Iris pigment epithelial cell (primary cell): Measurements from ENCODE around the gene SHE.
A peak's percentile ranks its signal among the peaks of the same experiment; 100 is the strongest.

Experiments used
- DNase-seq: peaks from one replicate; pipeline ENCODE4 v3.0.0-alpha.2; 2011; ENCODE audit warnings: low read depth

The SHE gene

GRCh38 chr1:154446789-154447188 lies 55.4 kb downstream of the SHE start:
- no peak for DNase-seq

- DNase-seq, result peak; percentile 79
Measured at GRCh38 chr1:154446292-154446691, 55.9 kb downstream of the SHE start.

- peak; percentile 67 for DNase-seq
Measured at GRCh38 chr1:154445040-154445472, 57.2 kb downstream of the SHE start.

- DNase-seq, result no peak
Measured at GRCh38 chr1:154443274-154444013, 58.8 kb downstream of the SHE start.

- DNase-seq, result no peak
Measured at GRCh38 chr1:154442006-154442740, 60.0 kb downstream of the SHE start.

GRCh38 chr1:154441241-154441888 lies 60.8 kb downstream of the SHE start:
- DNase-seq, result no peak

- DNase-seq, result no peak
Measured at GRCh38 chr1:154440036-154440804, 62.0 kb downstream of the SHE start.

- DNase-seq, result no peak
Measured at GRCh38 chr1:154436433-154436832, 65.8 kb downstream of the SHE start.

- no peak for DNase-seq
Measured at GRCh38 chr1:154435599-154436200, 66.5 kb downstream of the SHE start.

GRCh38 chr1:154434346-154435085 lies 67.7 kb downstream of the SHE start:
- DNase-seq, result no peak

GRCh38 chr1:154433161-154433764 lies 68.9 kb downstream of the SHE start:
- no peak for DNase-seq

GRCh38 chr1:154431586-154432373 lies 70.4 kb downstream of the SHE start:
- peak; percentile 98 for DNase-seq

- no peak for DNase-seq
Measured at GRCh38 chr1:154430903-154431302, 71.3 kb downstream of the SHE start.

GRCh38 chr1:154429841-154430611 lies 72.2 kb downstream of the SHE start:
- DNase-seq, result no peak
